CD8-positive, alpha-beta memory T cell (primary cell): ENCODE data around the gene DFFA. TPM values are rescaled to one million over a fixed set of nuclear protein-coding genes. Genes with fewer than 3 reads are reported as not detected.

Source experiments
- CTCF ChIA-PET: fragments of 350-600 bp; sonication (Branson Sonifier 250); formaldehyde crosslinking; loops from one replicate; lab custom pipeline; 2021; ENCODE audit warnings: antibody characterized with exemption; lab: Charles Lee
- POLR2A ChIA-PET: fragments of 350-600 bp; sonication (Branson Sonifier 250); formaldehyde crosslinking; loops from one replicate; lab custom pipeline; 2021; ENCODE audit warnings: antibody characterized with exemption; lab: Charles Lee
- DNase-seq, 5 donors: peaks; one replicate each; pipeline versions ENCODE4 v3.0.0 to v3.0.0-alpha.2; 2020 to 2022; ENCODE audit warnings: mixed read lengths in 1 of 5
- H3K27ac ChIP-seq: one replicate; pipeline ENCODE4 v1.7.0; 2013; ENCODE audit warnings: low read depth, mild to moderate bottlenecking, low read length, moderate library complexity
- H3K27me3 ChIP-seq: 2 replicates; pipeline ENCODE4 v1.7.0; 2013; ENCODE audit warnings: low read length, mild to moderate bottlenecking; ENCODE audit not compliant: insufficient read depth, poor library complexity, severe bottlenecking
- H3K36me3 ChIP-seq: 2 replicates; pipeline ENCODE4 v1.7.0; 2013; ENCODE audit warnings: mild to moderate bottlenecking, low read length, moderate library complexity; ENCODE audit not compliant: insufficient read depth
- H3K4me1 ChIP-seq: 2 replicates; pipeline ENCODE4 v1.7.0; 2013; ENCODE audit warnings: mild to moderate bottlenecking, low read length, moderate library complexity; ENCODE audit not compliant: insufficient read depth
- H3K4me3 ChIP-seq: 2 replicates; pipeline ENCODE4 v1.7.0; 2013; ENCODE audit warnings: mild to moderate bottlenecking, low read length
- H3K9me3 ChIP-seq: 2 replicates; pipeline ENCODE4 v1.7.0; 2013; ENCODE audit warnings: mild to moderate bottlenecking, low read length
- H3K27ac Mint-ChIP-seq, 8 donors: one replicate each; pipeline ENCODE4 v1.8.0; 2020 to 2021; ENCODE audit warnings: mixed read lengths in 8 of 8, mild to moderate bottlenecking in 6 of 8, inconsistent platforms in 3 of 8, moderate library complexity in 3 of 8
- H3K27me3 Mint-ChIP-seq, 2 donors: one replicate each; pipeline ENCODE4 v1.8.0; 2020 to 2021; ENCODE audit warnings: mixed read lengths in 2 of 2, mild to moderate bottlenecking in 1 of 2, moderate library complexity in 1 of 2
- H3K36me3 Mint-ChIP-seq, 3 donors: one replicate each; pipeline ENCODE4 v1.8.0; 2020 to 2021; ENCODE audit warnings: mixed read lengths in 3 of 3, inconsistent platforms in 1 of 3, mild to moderate bottlenecking in 1 of 3
- H3K4me1 Mint-ChIP-seq, 3 donors: one replicate each; pipeline ENCODE4 v1.8.0; 2020 to 2021; ENCODE audit warnings: mixed read lengths in 3 of 3, inconsistent platforms in 1 of 3, mild to moderate bottlenecking in 1 of 3
- H3K4me3 Mint-ChIP-seq, 7 donors: one replicate each; pipeline ENCODE4 v1.8.0; 2020 to 2021; ENCODE audit warnings: mixed read lengths in 7 of 7, mild to moderate bottlenecking in 6 of 7, moderate library complexity in 4 of 7, inconsistent platforms in 2 of 7
- H3K9me3 Mint-ChIP-seq, 5 donors: one replicate each; pipeline ENCODE4 v1.8.0; 2020 to 2022; ENCODE audit warnings: mixed read lengths in 5 of 5, mild to moderate bottlenecking in 3 of 5, moderate library complexity in 2 of 5, inconsistent platforms in 1 of 5
- polyA plus RNA-seq: library from polyadenylated mRNA; unstranded; fragments of 300-500 nt; fragmentation: Illumina TruSeq; gene quantifications from one replicate; pipeline ENCODE4 v1.2.3, GENCODE V29; 2021
- total RNA-seq, 2 experiments: library from RNA; stranded (reverse); gene quantifications; one replicate each; pipeline ENCODE4 v1.2.3, GENCODE V29; 2021

Gene DFFA
- 10 to 100 TPM; 67.7 to 69.1 TPM for total RNA-seq
- 40.4 TPM for polyA plus RNA-seq

GRCh38 chr1:10472220-10473144 lies at the start of gene DFFA:
TSS of gene DFFA (minus strand) at chr1:10472529. CDS start at chr1:10472458, 71 bp downstream.
- DNase-seq, result peak; percentile 85 to 94 (median 88)
- H3K27me3 Mint-ChIP-seq, result peaks cover 0 to 2% of the 10 kb centered on the region in 2 donors
- H3K27ac Mint-ChIP-seq, result peak within 1 kb of the TSS; percentile 71 to 97 (median 88)
- peak within 1 kb of the TSS; percentile 75 for H3K4me3 ChIP-seq
- ChIA-PET POLR2A (no interaction called here), CTCF (interaction anchor here (0.8 to 1.2 kb wide), 2 partner anchors 22 to 43 kb away, joined by 3 to 4 read pairs; no protein-coding TSS in a partner anchor)
- peak within 1 kb of the TSS; percentile 74 for H3K27ac ChIP-seq
- no peaks in the 10 kb centered on the region for H3K9me3 Mint-ChIP-seq
- peak within 1 kb of the TSS; percentile 89 to 98 (median 94) for H3K4me3 Mint-ChIP-seq
- peaks cover 43 to 55% (median 50%) of the 10 kb centered on the region in 3 donors for H3K4me1 Mint-ChIP-seq
- no peaks in the 10 kb centered on the region for H3K9me3 ChIP-seq
- H3K36me3 Mint-ChIP-seq, result peaks cover 0 to 33% (median 5%) of the 10 kb centered on the region in 3 donors
- H3K4me1 ChIP-seq, result peaks cover 29% of the 10 kb centered on the region
- peaks cover 17% of the 10 kb centered on the region for H3K36me3 ChIP-seq
- H3K27me3 ChIP-seq, result no peaks in the 10 kb centered on the region

GRCh38 chr1:10521537-10522157 lies 49.3 kb upstream of the DFFA start:
- Mint-ChIP-seq H3K9me3 (no peaks in the 10 kb centered on the region), H3K4me1 (peaks cover 50 to 82% (median 68%) of the 10 kb centered on the region in 3 donors), H3K27ac (peak overlapping the region in 6 of 8 donors; percentile 10 to 77 (median 66)), H3K36me3 (peaks cover 4 to 32% (median 10%) of the 10 kb centered on the region in 3 donors), H3K27me3 (no peaks in the 10 kb centered on the region), H3K4me3 (peak overlapping the region in 1 of 7 donors; percentile 19)
- Histone ChIP-seq H3K27ac (no peak overlapping the region), H3K36me3 (no peaks in the 10 kb centered on the region), H3K27me3 (no peaks in the 10 kb centered on the region), H3K9me3 (no peaks in the 10 kb centered on the region), H3K4me3 (no peak overlapping the region), H3K4me1 (peaks cover 22% of the 10 kb centered on the region)
- DNase-seq, result no peak
- ChIA-PET POLR2A (no interaction called here), CTCF (interaction anchor here (2.6 to 3.8 kb wide), 2 partner anchors 11 to 14 kb away, joined by 9 to 19 read pairs; no protein-coding TSS in a partner anchor)

GRCh38 chr1:10520952-10521351 lies 48.6 kb upstream of the DFFA start:
- Mint-ChIP-seq H3K4me3 (peak overlapping the region in 1 of 7 donors; percentile 33), H3K27me3 (no peaks in the 10 kb centered on the region), H3K9me3 (no peaks in the 10 kb centered on the region), H3K27ac (peak overlapping the region in 7 of 8 donors; percentile 7 to 74 (median 47)), H3K4me1 (peaks cover 54 to 85% (median 75%) of the 10 kb centered on the region in 3 donors), H3K36me3 (peaks cover 4 to 33% (median 12%) of the 10 kb centered on the region in 3 donors)
- CTCF ChIA-PET, result interaction anchor here (1.3 to 3.8 kb wide), 2 partner anchors 10 to 14 kb away, joined by 3 to 19 read pairs; no protein-coding TSS in a partner anchor
- Histone ChIP-seq H3K27ac (no peak overlapping the region), H3K9me3 (no peaks in the 10 kb centered on the region), H3K4me3 (no peak overlapping the region), H3K27me3 (no peaks in the 10 kb centered on the region), H3K36me3 (no peaks in the 10 kb centered on the region), H3K4me1 (peaks cover 29% of the 10 kb centered on the region)
- no peak for DNase-seq
- POLR2A ChIA-PET, result no interaction called here

GRCh38 chr1:10520497-10520896 lies 48.2 kb upstream of the DFFA start:
- Histone ChIP-seq H3K27ac (no peak overlapping the region), H3K4me3 (no peak overlapping the region), H3K4me1 (peaks cover 34% of the 10 kb centered on the region), H3K36me3 (no peaks in the 10 kb centered on the region), H3K27me3 (no peaks in the 10 kb centered on the region), H3K9me3 (no peaks in the 10 kb centered on the region)
- POLR2A ChIA-PET, result no interaction called here
- Mint-ChIP-seq H3K27me3 (no peaks in the 10 kb centered on the region), H3K9me3 (no peaks in the 10 kb centered on the region), H3K4me1 (peaks cover 59 to 88% (median 79%) of the 10 kb centered on the region in 3 donors), H3K27ac (peak overlapping the region in 3 of 8 donors; percentile 17 to 84 (median 32)), H3K4me3 (no peak overlapping the region), H3K36me3 (peaks cover 4 to 33% (median 12%) of the 10 kb centered on the region in 3 donors)
- DNase-seq, result no peak
- CTCF ChIA-PET, result interaction anchor here (1.3 to 3.8 kb wide), 2 partner anchors 9 to 13 kb away, joined by 3 to 19 read pairs; no protein-coding TSS in a partner anchor

- no peak for DNase-seq
- Mint-ChIP-seq H3K36me3 (peaks cover 4 to 29% (median 8%) of the 10 kb centered on the region in 3 donors), H3K9me3 (no peaks in the 10 kb centered on the region), H3K27me3 (no peaks in the 10 kb centered on the region), H3K4me1 (peaks cover 58 to 86% (median 78%) of the 10 kb centered on the region in 3 donors), H3K4me3 (no peak overlapping the region), H3K27ac (peak overlapping the region in 2 of 8 donors; percentile 60 to 68)
- H3K4me3 ChIP-seq, result no peak overlapping the region
- peaks cover 43% of the 10 kb centered on the region for H3K4me1 ChIP-seq
- no peaks in the 10 kb centered on the region for H3K27me3 ChIP-seq
- H3K27ac ChIP-seq, result no peak overlapping the region
- no peaks in the 10 kb centered on the region for H3K36me3 ChIP-seq
- H3K9me3 ChIP-seq, result no peaks in the 10 kb centered on the region
- ChIA-PET CTCF (no interaction called here), POLR2A (no interaction called here)
Measured at GRCh38 chr1:10519016-10519417, 46.7 kb upstream of the DFFA start.

- Mint-ChIP-seq H3K4me3 (no peak overlapping the region), H3K4me1 (peaks cover 65 to 89% (median 82%) of the 10 kb centered on the region in 3 donors), H3K9me3 (no peaks in the 10 kb centered on the region), H3K36me3 (peaks cover 4 to 28% (median 8%) of the 10 kb centered on the region in 3 donors), H3K27me3 (no peaks in the 10 kb centered on the region), H3K27ac (peak overlapping the region in 7 of 8 donors; percentile 18 to 92 (median 83))
- Histone ChIP-seq H3K4me3 (no peak overlapping the region), H3K9me3 (no peaks in the 10 kb centered on the region), H3K4me1 (peaks cover 55% of the 10 kb centered on the region), H3K27ac (no peak overlapping the region), H3K36me3 (no peaks in the 10 kb centered on the region), H3K27me3 (no peaks in the 10 kb centered on the region)
- DNase-seq, result no peak
- CTCF ChIA-PET, result no interaction called here
- POLR2A ChIA-PET, result no interaction called here
Measured at GRCh38 chr1:10517677-10517982, 45.3 kb upstream of the DFFA start.

GRCh38 chr1:10516925-10517676 lies 44.8 kb upstream of the DFFA start:
- H3K36me3 Mint-ChIP-seq, result peaks cover 4 to 28% (median 8%) of the 10 kb centered on the region in 3 donors
- no peak overlapping the region for H3K4me3 ChIP-seq
- peak overlapping the region; percentile 60 to 95 (median 86) for H3K27ac Mint-ChIP-seq
- H3K27ac ChIP-seq, result no peak overlapping the region
- no peaks in the 10 kb centered on the region for H3K27me3 Mint-ChIP-seq
- peaks cover 55% of the 10 kb centered on the region for H3K4me1 ChIP-seq
- H3K4me1 Mint-ChIP-seq, result peaks cover 63 to 89% (median 80%) of the 10 kb centered on the region in 3 donors
- ChIA-PET CTCF (interaction anchor here (1.1 kb wide), 1 partner anchor 22 kb away, joined by 4 read pairs; no protein-coding TSS in a partner anchor), POLR2A (no interaction called here)
- H3K27me3 ChIP-seq, result no peaks in the 10 kb centered on the region
- no peaks in the 10 kb centered on the region for H3K36me3 ChIP-seq
- no peak for DNase-seq
- H3K9me3 ChIP-seq, result no peaks in the 10 kb centered on the region
- H3K4me3 Mint-ChIP-seq, result peak overlapping the region in 4 of 7 donors; percentile 15 to 57 (median 51)
- no peaks in the 10 kb centered on the region for H3K9me3 Mint-ChIP-seq
